ENCODE results near the gene MAPK12. TPM values are rescaled to one million over a fixed set of nuclear protein-coding genes. Genes with fewer than 3 reads are reported as not detected.

The MAPK12 gene
- total and polyA plus RNA-seq, 10 of the 15 experiments (the other 5 are each of a cell fraction or from before 2014, with no cell fraction given) = 1.1 to 38.9 (median 16.3) TPM

- Histone ChIP-seq H3K4me3 (no peak overlapping the region), H2AFZ (ENCODE audit: control insufficient read depth, low read depth, low read length) (no peak overlapping the region), H3K9me3 (replicated peaks; ENCODE audit: control insufficient read depth, insufficient read depth, low read length) (no peaks in the 10 kb centered on the region), H3K9ac (ENCODE audit: control insufficient read depth, insufficient read depth, low read length) (no peak overlapping the region), H3K4me1 (ENCODE audit: control insufficient read depth, insufficient read depth, low read length) (no peaks in the 10 kb centered on the region), H3K27me3 (replicated peaks in 1 of 2; ENCODE audit: control insufficient read depth in 2 of 2, insufficient read depth in 2 of 2, low read length in 1 of 2) (no peaks in the 10 kb centered on the region), H4K20me1 (ENCODE audit: control insufficient read depth, insufficient read depth) (no peaks in the 10 kb centered on the region), H3K4me2 (ENCODE audit: control insufficient read depth, insufficient read depth) (no peak overlapping the region), H3K36me3 (ENCODE audit: control insufficient read depth in 2 of 2, insufficient read depth in 2 of 2, low read length in 1 of 2) (peaks cover 9 to 61% of the 10 kb centered on the region in 2 experiments; a peak in 3 of 4 replicates), H3K27ac (ENCODE audit: control insufficient read depth, insufficient read depth) (no peak overlapping the region), H3K79me2 (ENCODE audit: control insufficient read depth, insufficient read depth, low read length) (no peaks in the 10 kb centered on the region)
- intact Hi-C loops (cut with micrococcal nuclease; ENCODE audit: unreplicated experiment) (no loop called here), in situ Hi-C loops (cut with MboI) (no loop called here)
- ChIA-PET CTCF (interaction anchor here (0.7 kb wide), 1 partner anchor 73 kb away, joined by 3 read pairs; no protein-coding TSS in a partner anchor), POLR2A (interaction anchor here (0.7 kb wide), 1 partner anchor 487 kb away, joined by 4 read pairs; no protein-coding TSS in a partner anchor), RAD21 (ENCODE audit: unreplicated experiment) (interaction anchor here (0.6 to 0.8 kb wide), 2 partner anchors 11 to 119 kb away, joined by 3 read pairs; no protein-coding TSS in a partner anchor), SMC1A (ENCODE audit: uncharacterized antibody, unreplicated experiment) (no interaction called here)
- no peak for FAIRE-seq
- no peak for TF ChIP-seq ZNF207 (IDR thresholded peaks at IDR 0.05; ENCODE audit: borderline replicate concordance)
- 0 out of 2 replicates have a peak, but pooled peaks have one; percentile 5 for TF ChIP-seq RAD21 (IDR thresholded peaks at IDR 0.05; ENCODE audit: insufficient read depth, low read depth, low read length)
- no peak for TF ChIP-seq EZH2 (IDR thresholded peaks at IDR 0.05; ENCODE audit: borderline replicate concordance, control insufficient read depth, low read depth, low read length)
- TF ChIP-seq SUZ12 (IDR thresholded peaks at IDR 0.05; ENCODE audit: unreplicated experiment) = no peak
- no peak for TF ChIP-seq ATF3 (IDR thresholded peaks at IDR 0.05; ENCODE audit: borderline replicate concordance, extremely low read depth, low read depth, low read length)
- TF ChIP-seq, protein P1, sequence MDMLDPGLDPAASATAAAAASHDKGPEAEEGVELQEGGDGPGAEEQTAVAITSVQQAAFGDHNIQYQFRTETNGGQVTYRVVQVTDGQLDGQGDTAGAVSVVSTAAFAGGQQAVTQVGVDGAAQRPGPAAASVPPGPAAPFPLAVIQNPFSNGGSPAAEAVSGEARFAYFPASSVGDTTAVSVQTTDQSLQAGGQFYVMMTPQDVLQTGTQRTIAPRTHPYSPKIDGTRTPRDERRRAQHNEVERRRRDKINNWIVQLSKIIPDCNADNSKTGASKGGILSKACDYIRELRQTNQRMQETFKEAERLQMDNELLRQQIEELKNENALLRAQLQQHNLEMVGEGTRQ (IDR thresholded peaks at IDR 0.05; ENCODE audit: borderline replicate concordance, low read depth, low read length) = no peak
- TF ChIP-seq CTCF (IDR thresholded peaks at IDR 0.05 in 2 of 3, conservative IDR thresholded peaks at IDR 0.05 in 1 of 3; ENCODE audit: control insufficient read depth in 2 of 3, extremely low read depth in 1 of 3, insufficient read depth in 1 of 3, low read depth in 3 of 3, low read length in 3 of 3) = peak in 1 of 3 experiments; percentile 14; a peak in 1 of 6 replicates
- 82% methylated on average over 19 of the region's 19 CpGs for WGBS (ENCODE audit: insufficient coverage, insufficient replicate concordance, low lambda C conversion rate, missing lambda C conversion rate)
- DNase-seq (ENCODE audit: low read depth, low spot score) = no peak
- no peak for ATAC-seq
- BruUV-seq (replicated peaks) = no TSS peak
Observed at GRCh38 chr22:50221410-50222300, 39.8 kb downstream of the MAPK12 start.
